ENCODE results near the gene GTF3C4.

GTF3C4 gene

GRCh38 chr9:132670457-132671391, at the start of gene GTF3C4:
GTF3C4 (plus strand) TSS chr9:132670464; CDS start chr9:132670599, 135 bp downstream.
- no peak for DNase-seq (ENCODE audit: low spot score)

GRCh38 chr9:132622159-132622558, 48.1 kb upstream of the GTF3C4 start:
- peak; percentile 24 for DNase-seq (ENCODE audit: low spot score)

GRCh38 chr9:132626285-132626684, 44.0 kb upstream of the GTF3C4 start:
- DNase-seq (ENCODE audit: low spot score) = no peak

GRCh38 chr9:132627106-132627505, 43.2 kb upstream of the GTF3C4 start:
- peak; percentile 17 for DNase-seq (ENCODE audit: low spot score)

GRCh38 chr9:132627594-132627993, 42.7 kb upstream of the GTF3C4 start:
- no peak for DNase-seq (ENCODE audit: low spot score)

GRCh38 chr9:132628746-132629145, 41.5 kb upstream of the GTF3C4 start:
- DNase-seq (ENCODE audit: low spot score) = no peak

- no peak for DNase-seq (ENCODE audit: low spot score)
These were observed 40.1 kb upstream of the GTF3C4 start for GRCh38 chr9:132630116-132630515.

GRCh38 chr9:132630811-132631210, 39.5 kb upstream of the GTF3C4 start:
- no peak for DNase-seq (ENCODE audit: low spot score)

- no peak for DNase-seq (ENCODE audit: low spot score)
These were observed 39.0 kb upstream of the GTF3C4 start for GRCh38 chr9:132631280-132631679.

- DNase-seq (ENCODE audit: low spot score) = no peak
These were observed 38.6 kb upstream of the GTF3C4 start for GRCh38 chr9:132631685-132632084.

- no peak for DNase-seq (ENCODE audit: low spot score)
These were observed 37.7 kb upstream of the GTF3C4 start for GRCh38 chr9:132632413-132633129.

- DNase-seq (ENCODE audit: low spot score) = no peak
These were observed 35.9 kb upstream of the GTF3C4 start for GRCh38 chr9:132634327-132634726.

GRCh38 chr9:132637351-132637750, 32.9 kb upstream of the GTF3C4 start:
- peak; percentile 12 for DNase-seq (ENCODE audit: low spot score)

GRCh38 chr9:132637801-132638200, 32.5 kb upstream of the GTF3C4 start:
- no peak for DNase-seq (ENCODE audit: low spot score)

- no peak for DNase-seq (ENCODE audit: low spot score)
These were observed 32.0 kb upstream of the GTF3C4 start for GRCh38 chr9:132638240-132638639.

- DNase-seq (ENCODE audit: low spot score) = no peak
These were observed 30.9 kb upstream of the GTF3C4 start for GRCh38 chr9:132639322-132639721.

- DNase-seq (ENCODE audit: low spot score) = no peak
These were observed 29.0 kb upstream of the GTF3C4 start for GRCh38 chr9:132641216-132641615.

GRCh38 chr9:132644251-132644650, 26.0 kb upstream of the GTF3C4 start:
- no peak for DNase-seq (ENCODE audit: low spot score)

GRCh38 chr9:132645306-132645705, 25.0 kb upstream of the GTF3C4 start:
- no peak for DNase-seq (ENCODE audit: low spot score)

GRCh38 chr9:132645711-132646110, 24.6 kb upstream of the GTF3C4 start:
- no peak for DNase-seq (ENCODE audit: low spot score)

GRCh38 chr9:132646726-132647125, 23.5 kb upstream of the GTF3C4 start:
- no peak for DNase-seq (ENCODE audit: low spot score)

GRCh38 chr9:132647355-132647754, 22.9 kb upstream of the GTF3C4 start:
- no peak for DNase-seq (ENCODE audit: low spot score)

- DNase-seq (ENCODE audit: low spot score) = no peak
These were observed 22.5 kb upstream of the GTF3C4 start for GRCh38 chr9:132647806-132648205.

Data from pons (tissue), 1 donor.